H1 (cell line): ENCODE data around the gene MYOT. TPM values are rescaled to one million over a fixed set of nuclear protein-coding genes. Genes with fewer than 3 reads are reported as not detected.

Source experiments
- CTCF ChIA-PET: fragments of 300-600 bp; sonication (Branson Sonifier 250); formaldehyde crosslinking; loops from one replicate; lab custom pipeline; 2021; ENCODE audit not compliant: partially characterized antibody; lab: Charles Lee
- POLR2A ChIA-PET: fragments of 300-600 bp; sonication (Branson Sonifier 250); formaldehyde crosslinking; loops from one replicate; lab custom pipeline; 2021; ENCODE audit warnings: inconsistent platforms; ENCODE audit not compliant: partially characterized antibody; lab: Charles Lee
- DNase-seq, 2 experiments: peaks; one replicate each; pipeline versions ENCODE4 v3.0.0 to v3.0.0-alpha.2; 2010 to 2022; ENCODE audit warnings: low spot score in 2 of 2, low read depth in 1 of 2, mixed read lengths in 1 of 2
- FAIRE-seq: peaks from 2 replicates; lab custom pipeline; 2011; peaks lifted over from hg19 to GRCh38; lab: Jason Lieb, UNC
- H2AFZ ChIP-seq: 2 replicates; pipeline ENCODE4 v1.8.1; 2012; ENCODE audit warnings: low read length, inconsistent platforms
- H2AK5ac ChIP-seq: 2 replicates; pipeline ENCODE4 v1.6.1; 2013; ENCODE audit warnings: low read depth, low read length
- H2BK120ac ChIP-seq: replicated peaks from 2 replicates; pipeline ENCODE3; 2013; ENCODE audit warnings: low read depth, low read length, inconsistent platforms
- H2BK12ac ChIP-seq: 2 replicates; pipeline ENCODE4 v1.6.1; 2013; ENCODE audit warnings: low read depth, low read length
- H2BK15ac ChIP-seq: 2 replicates; pipeline ENCODE4 v1.6.1; 2013; ENCODE audit warnings: low read length
- H2BK20ac ChIP-seq: 2 replicates; pipeline ENCODE4 v1.6.1; 2013; ENCODE audit warnings: low read length
- H2BK5ac ChIP-seq: 2 replicates; pipeline ENCODE4 v1.6.1; 2013; ENCODE audit warnings: low read depth, low read length
- H3K14ac ChIP-seq: 2 replicates; pipeline ENCODE4 v1.6.1; 2013; ENCODE audit warnings: inconsistent platforms; ENCODE audit not compliant: insufficient read length
- H3K18ac ChIP-seq: 2 replicates; pipeline ENCODE4 v1.6.1; 2013; ENCODE audit warnings: low read length; ENCODE audit errors: extremely low read depth
- H3K23ac ChIP-seq: 2 replicates; pipeline ENCODE4 v1.6.1; 2013; ENCODE audit warnings: inconsistent platforms; ENCODE audit not compliant: insufficient read length
- H3K23me2 ChIP-seq: 2 replicates; pipeline ENCODE4 v1.6.1; 2013; ENCODE audit warnings: low read depth, low read length
- H3K27ac ChIP-seq: 2 replicates; pipeline ENCODE4 v1.6.1; 2011; ENCODE audit warnings: low read depth, low read length, inconsistent platforms
- H3K27me3 ChIP-seq, 4 experiments: replicated peaks in 1 of 4; 1 replicate in 1 of 4; 2 replicates in 3 of 4; pipeline versions ENCODE4 v1.6.1 to v1.8.1; 2011 to 2013; ENCODE audit warnings: low read length in 3 of 4, mild to moderate bottlenecking in 3 of 4, inconsistent platforms in 2 of 4, mixed read lengths in 2 of 4, moderate library complexity in 1 of 4; ENCODE audit not compliant: control insufficient read depth in 3 of 4, insufficient read depth in 3 of 4; ENCODE audit errors: extremely low read depth in 1 of 4
- H3K36me3 ChIP-seq, 4 experiments: 2 replicates each; pipeline versions ENCODE4 v1.6.1 to v1.8.1; 2011 to 2013; ENCODE audit warnings: mild to moderate bottlenecking in 4 of 4, low read length in 3 of 4, moderate library complexity in 2 of 4, control low read depth in 1 of 4, inconsistent platforms in 1 of 4; ENCODE audit not compliant: insufficient read depth in 4 of 4, control insufficient read depth in 2 of 4
- H3K4ac ChIP-seq: replicated peaks from 2 replicates; pipeline ENCODE3; 2013; ENCODE audit warnings: low read length, low read depth, mixed read lengths, inconsistent platforms; ENCODE audit not compliant: insufficient read length
- H3K4me1 ChIP-seq, 4 experiments: replicated peaks in 1 of 4; 1 replicate in 1 of 4; 2 replicates in 3 of 4; pipeline versions ENCODE4 v1.6.1 to v1.8.1; 2011 to 2013; ENCODE audit warnings: low read length in 3 of 4, inconsistent platforms in 2 of 4, mixed read lengths in 1 of 4; ENCODE audit not compliant: insufficient read depth in 4 of 4, control insufficient read depth in 3 of 4
- H3K4me2 ChIP-seq, 2 experiments: 2 replicates each; pipeline versions ENCODE4 v1.6.1 to v1.8.1; 2011 to 2013; ENCODE audit warnings: low read depth in 2 of 2, low read length in 2 of 2, control low read depth in 1 of 2, inconsistent platforms in 1 of 2, mild to moderate bottlenecking in 1 of 2; ENCODE audit not compliant: insufficient read depth in 1 of 2
- H3K4me3 ChIP-seq, 4 experiments: fragments of 200-600, 300-600 bp in 1 of 4; sonication (generic), shearing (Covaris generic), sonication (Bioruptor Twin) in 1 of 4; 2 replicates each; pipeline versions ENCODE4 v1.5.1 to v1.8.1; 2011 to 2016; ENCODE audit warnings: low read length in 4 of 4, low read depth in 3 of 4, control low read depth in 2 of 4, inconsistent platforms in 2 of 4, mild to moderate bottlenecking in 2 of 4, mixed read lengths in 1 of 4, moderate library complexity in 1 of 4; ENCODE audit not compliant: insufficient read depth in 2 of 4; ENCODE audit errors: extremely low read depth in 1 of 4
- H3K56ac ChIP-seq: replicated peaks from 2 replicates; pipeline ENCODE3; 2013; ENCODE audit warnings: low read depth, mild to moderate bottlenecking, mixed read lengths, low read length, inconsistent platforms; ENCODE audit not compliant: insufficient read length
- H3K79me1 ChIP-seq: 2 replicates; pipeline ENCODE4 v1.6.1; 2013; ENCODE audit warnings: low read depth, low read length, control low read depth
- H3K79me2 ChIP-seq, 2 experiments: 2 replicates each; pipeline versions ENCODE4 v1.6.1 to v1.8.1; 2012 to 2013; ENCODE audit warnings: low read length in 2 of 2, mild to moderate bottlenecking in 2 of 2, inconsistent platforms in 1 of 2; ENCODE audit not compliant: insufficient read depth in 2 of 2, control insufficient read depth in 1 of 2
- H3K9ac ChIP-seq, 4 experiments: replicated peaks in 1 of 4; 1 replicate in 1 of 4; 2 replicates in 3 of 4; pipeline versions ENCODE4 v1.6.1 to v1.8.1; 2011 to 2013; ENCODE audit warnings: low read depth in 3 of 4, low read length in 3 of 4, control low read depth in 2 of 4, mild to moderate bottlenecking in 2 of 4, moderate library complexity in 2 of 4, inconsistent platforms in 1 of 4; ENCODE audit errors: extremely low read depth in 1 of 4
- H3K9me3 ChIP-seq, 2 experiments: 2 replicates each; pipeline versions ENCODE4 v1.6.1 to v1.8.1; 2012 to 2013; ENCODE audit warnings: mild to moderate bottlenecking in 2 of 2, moderate library complexity in 2 of 2, control low read depth in 1 of 2, inconsistent platforms in 1 of 2, low read depth in 1 of 2, low read length in 1 of 2, mixed read lengths in 1 of 2; ENCODE audit not compliant: insufficient read depth in 2 of 2
- H4K20me1 ChIP-seq, 2 experiments: replicated peaks in 1 of 2; 2 replicates each; pipeline versions ENCODE3 to v1.8.1; 2011 to 2013; ENCODE audit warnings: inconsistent platforms in 2 of 2, low read length in 2 of 2, mild to moderate bottlenecking in 1 of 2; ENCODE audit not compliant: insufficient read depth in 2 of 2, control insufficient read depth in 1 of 2
- H4K5ac ChIP-seq: 2 replicates; pipeline ENCODE4 v1.6.1; 2013; ENCODE audit warnings: low read length, low read depth, mixed read lengths, inconsistent platforms; ENCODE audit not compliant: insufficient read length
- H4K8ac ChIP-seq: 2 replicates; pipeline ENCODE4 v1.8.0; 2013; ENCODE audit warnings: mild to moderate bottlenecking, moderate library complexity, low read length, inconsistent platforms; ENCODE audit not compliant: insufficient read depth; ENCODE audit errors: extremely low read depth
- H4K91ac ChIP-seq: replicated peaks from 2 replicates; pipeline ENCODE3; 2013; ENCODE audit warnings: low read length, mixed read lengths, inconsistent platforms; ENCODE audit not compliant: insufficient read length
- BACH1 ChIP-seq: IDR thresholded peaks from 2 replicates; pipeline ENCODE4 v1.6.1; 2012; ENCODE audit warnings: low read length, improper control_type of control experiment
- BRCA1 ChIP-seq: IDR thresholded peaks from 2 replicates; pipeline ENCODE4 v1.6.1; 2012; ENCODE audit warnings: low read depth, low read length, improper control_type of control experiment
- JUN ChIP-seq: IDR thresholded peaks from 2 replicates; pipeline ENCODE4 v1.6.1; 2011; ENCODE audit warnings: low read depth, mild to moderate bottlenecking, improper control_type of control experiment, low read length
- JUND ChIP-seq: IDR thresholded peaks from 2 replicates; pipeline ENCODE4 v1.6.1; 2011; ENCODE audit warnings: mild to moderate bottlenecking, improper control_type of control experiment, low read length
- MAFK ChIP-seq: IDR thresholded peaks from 2 replicates; pipeline ENCODE4 v1.6.1; 2012; ENCODE audit warnings: low read depth, mild to moderate bottlenecking, improper control_type of control experiment, low read length
- SP2 ChIP-seq: IDR thresholded peaks from 2 replicates; pipeline ENCODE4 v1.6.1; 2012; ENCODE audit warnings: mild to moderate bottlenecking, low read length, inconsistent platforms
- SUZ12 ChIP-seq: fragments of 200-600 bp; sonication (generic); IDR thresholded peaks from 2 replicates; pipeline ENCODE4 v1.6.1; 2012; ENCODE audit warnings: mild to moderate bottlenecking, inconsistent platforms, low read length, moderate library complexity, mixed read lengths
- WGBS, 2 experiments: shearing (Covaris generic) in 1 of 2; methylation state at CpG; one replicate each; pipeline versions ENCODE4 v1.1.6 to v1.1.7; 2013 to 2015; ENCODE audit warnings: low lambda C conversion rate in 2 of 2, mixed read lengths in 2 of 2, inconsistent platforms in 1 of 2, low coverage in 1 of 2, missing lambda C conversion rate in 1 of 2; ENCODE audit not compliant: insufficient replicate concordance in 2 of 2, insufficient coverage in 1 of 2, insufficient read length in 1 of 2; ENCODE audit errors: extremely low coverage in 1 of 2, missing lambda C conversion rate in 1 of 2; 5-methylcytosine and 5-hydroxymethylcytosine counted together
- polyA plus RNA-seq, 7 experiments: library from polyadenylated mRNA; depleted of rRNA in 3 of 7; stranded (reverse) in 5 of 7; unstranded in 2 of 7; fragments of >200 nt in 5 of 7; fragments of 200-250 nt in 2 of 7; gene quantifications; 1 replicate in 5 of 7; 2 replicates in 1 of 7; 4 replicates in 1 of 7; pipeline versions ENCODE4 v1.2.1 to v1.2.3, GENCODE V29; 2011 to 2013; ENCODE audit warnings: missing spikeins in 2 of 7, mixed read lengths in 2 of 7
- total RNA-seq: library from RNA; stranded (reverse); fragmentation: NEBNext Ultra II Directional; extraction: Animal tissue kit (Norgen Biotek cat#: 25700); gene quantifications from 2 replicates; pipeline ENCODE4 v1.2.1, GENCODE V29; 2021

Gene MYOT
- total and polyA plus RNA-seq, 2 of the 8 experiments (the other 6 are each of a cell fraction or from before 2014, with no cell fraction given) = not detected

- POLR2A ChIA-PET = no interaction called here
- no peak for DNase-seq
- H3K79me1 ChIP-seq = no peaks in the 10 kb centered on the region
- TF ChIP-seq SUZ12 (no peak), JUND (peak; percentile 61; the same call in 1 of the 2 replicates), MAFK (peak; percentile 58), SP2 (no peak), JUN (no peak), BACH1 (peak; percentile 90), BRCA1 (no peak)
- no peak overlapping the region for H4K5ac ChIP-seq
- H4K8ac ChIP-seq = no peak overlapping the region
- H3K4me1 ChIP-seq = peaks cover 0 to 10% (median 6%) of the 10 kb centered on the region in 4 experiments; a peak in 3 of 7 replicates
- H3K4ac ChIP-seq = no peak overlapping the region
- no peak overlapping the region for H2BK20ac ChIP-seq
- no peak overlapping the region for H2AFZ ChIP-seq
- no peak overlapping the region for H3K18ac ChIP-seq
- no peak overlapping the region for H2BK12ac ChIP-seq
- no peak overlapping the region for H4K91ac ChIP-seq
- H4K20me1 ChIP-seq = no peaks in the 10 kb centered on the region
- FAIRE-seq = peak; percentile 28
- no peak overlapping the region for H3K9ac ChIP-seq
- H3K14ac ChIP-seq = no peak overlapping the region
- H3K9me3 ChIP-seq = no peaks in the 10 kb centered on the region
- H2BK120ac ChIP-seq = no peak overlapping the region
- CTCF ChIA-PET = interaction anchor here (1.4 to 2.2 kb wide), 2 partner anchors 11 to 55 kb away, joined by 5 to 6 read pairs; no protein-coding TSS in a partner anchor
- H3K4me3 ChIP-seq = no peak overlapping the region
- no peak overlapping the region for H2BK5ac ChIP-seq
- 58% methylated on average over 1 of the region's 1 CpG; no CpG with 5 or more reads in 1 of the 2 experiments for WGBS, 2 experiments
- H3K4me2 ChIP-seq = no peak overlapping the region
- H3K27me3 ChIP-seq = no peaks in the 10 kb centered on the region
- H2AK5ac ChIP-seq = no peak overlapping the region
- H3K23me2 ChIP-seq = no peaks in the 10 kb centered on the region
- no peaks in the 10 kb centered on the region for H3K36me3 ChIP-seq
- no peak overlapping the region for H3K23ac ChIP-seq
- no peaks in the 10 kb centered on the region for H3K79me2 ChIP-seq
- no peak overlapping the region for H3K27ac ChIP-seq
- H2BK15ac ChIP-seq = peak overlapping the region; percentile 40; the same call in 1 of the 2 replicates
- H3K56ac ChIP-seq = no peak overlapping the region
Measured at GRCh38 chr5:137833463-137833862, 34.2 kb upstream of the MYOT start.
